ENCODE measurements around the gene FNDC3B.

FNDC3B gene

GRCh38 chr3:172376402-172376801 lies 337.0 kb downstream of the FNDC3B start:
- no peak overlapping the region for H2AFZ ChIP-seq (ENCODE audit: low read depth, low read length, severe bottlenecking)
- H3K9me2 ChIP-seq (replicated peaks; ENCODE audit: insufficient read depth, low read length): no peaks in the 10 kb centered on the region
- H3K79me2 ChIP-seq (ENCODE audit: insufficient read depth, low read length): no peaks in the 10 kb centered on the region
- no peak overlapping the region for H3K4me2 ChIP-seq (ENCODE audit: low read depth, low read length, poor library complexity, severe bottlenecking)
- no peaks in the 10 kb centered on the region for H3K9me3 ChIP-seq (ENCODE audit: insufficient read depth, low read length)
- H3K9ac ChIP-seq (ENCODE audit: low read length): no peak overlapping the region
- no peak for TF ChIP-seq EZH2phosphoT487 (conservative IDR thresholded peaks at IDR 0.05; ENCODE audit: low read length)
- TF ChIP-seq, protein P1, sequence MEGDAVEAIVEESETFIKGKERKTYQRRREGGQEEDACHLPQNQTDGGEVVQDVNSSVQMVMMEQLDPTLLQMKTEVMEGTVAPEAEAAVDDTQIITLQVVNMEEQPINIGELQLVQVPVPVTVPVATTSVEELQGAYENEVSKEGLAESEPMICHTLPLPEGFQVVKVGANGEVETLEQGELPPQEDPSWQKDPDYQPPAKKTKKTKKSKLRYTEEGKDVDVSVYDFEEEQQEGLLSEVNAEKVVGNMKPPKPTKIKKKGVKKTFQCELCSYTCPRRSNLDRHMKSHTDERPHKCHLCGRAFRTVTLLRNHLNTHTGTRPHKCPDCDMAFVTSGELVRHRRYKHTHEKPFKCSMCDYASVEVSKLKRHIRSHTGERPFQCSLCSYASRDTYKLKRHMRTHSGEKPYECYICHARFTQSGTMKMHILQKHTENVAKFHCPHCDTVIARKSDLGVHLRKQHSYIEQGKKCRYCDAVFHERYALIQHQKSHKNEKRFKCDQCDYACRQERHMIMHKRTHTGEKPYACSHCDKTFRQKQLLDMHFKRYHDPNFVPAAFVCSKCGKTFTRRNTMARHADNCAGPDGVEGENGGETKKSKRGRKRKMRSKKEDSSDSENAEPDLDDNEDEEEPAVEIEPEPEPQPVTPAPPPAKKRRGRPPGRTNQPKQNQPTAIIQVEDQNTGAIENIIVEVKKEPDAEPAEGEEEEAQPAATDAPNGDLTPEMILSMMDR (IDR thresholded peaks at IDR 0.05; ENCODE audit: insufficient read depth, low read length, poor library complexity, severe bottlenecking): no peak
- no peak overlapping the region for H3K4me3 ChIP-seq (ENCODE audit: insufficient read depth, low read length, poor library complexity, severe bottlenecking)
- no peak overlapping the region for H3K27ac ChIP-seq (ENCODE audit: low read depth, low read length)
- H4K20me1 ChIP-seq (ENCODE audit: low read depth, low read length): no peaks in the 10 kb centered on the region
- H3F3A ChIP-seq (ENCODE audit: insufficient read depth): no peaks in the 10 kb centered on the region
- no peaks in the 10 kb centered on the region for H3K27me3 ChIP-seq (ENCODE audit: low read length)
- no peaks in the 10 kb centered on the region for H3K36me3 ChIP-seq (ENCODE audit: low read length)

DNA sequence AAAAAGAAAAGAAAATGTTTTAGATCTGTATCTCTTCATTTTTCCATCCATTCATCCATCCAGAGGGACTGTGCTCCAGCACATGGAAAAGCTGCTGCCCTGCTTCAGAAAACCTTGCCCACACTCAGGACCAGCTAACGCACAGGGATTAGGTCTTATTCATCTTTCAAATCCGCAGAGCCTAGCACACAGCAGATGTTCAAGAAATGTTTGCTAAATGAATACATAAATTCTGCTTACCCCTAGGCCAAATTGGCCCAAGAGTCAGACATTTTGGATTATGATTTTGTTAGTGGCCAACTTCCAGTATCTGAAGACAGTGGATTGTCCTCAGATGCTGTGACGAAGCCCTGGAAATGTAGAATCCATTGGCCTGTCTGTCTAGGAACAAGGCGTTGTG lies 337.5 kb downstream of the FNDC3B start:
- no peak overlapping the region for H3K4me2 ChIP-seq (ENCODE audit: low read depth, low read length, poor library complexity, severe bottlenecking)
- no peaks in the 10 kb centered on the region for H3K27me3 ChIP-seq (ENCODE audit: low read length)
- no peaks in the 10 kb centered on the region for H3K9me3 ChIP-seq (ENCODE audit: insufficient read depth, low read length)
- H2AFZ ChIP-seq (ENCODE audit: low read depth, low read length, severe bottlenecking): no peak overlapping the region
- no peak for TF ChIP-seq EZH2phosphoT487 (conservative IDR thresholded peaks at IDR 0.05; ENCODE audit: low read length)
- TF ChIP-seq, protein P1 (IDR thresholded peaks at IDR 0.05; ENCODE audit: insufficient read depth, low read length, poor library complexity, severe bottlenecking): no peak
- H3K9me2 ChIP-seq (replicated peaks; ENCODE audit: insufficient read depth, low read length): no peaks in the 10 kb centered on the region
- no peaks in the 10 kb centered on the region for H3K79me2 ChIP-seq (ENCODE audit: insufficient read depth, low read length)
- H4K20me1 ChIP-seq (ENCODE audit: low read depth, low read length): no peaks in the 10 kb centered on the region
- no peaks in the 10 kb centered on the region for H3F3A ChIP-seq (ENCODE audit: insufficient read depth)
- no peak overlapping the region for H3K4me3 ChIP-seq (ENCODE audit: insufficient read depth, low read length, poor library complexity, severe bottlenecking)
- no peak overlapping the region for H3K27ac ChIP-seq (ENCODE audit: low read depth, low read length)
- no peak overlapping the region for H3K9ac ChIP-seq (ENCODE audit: low read length)
- H3K36me3 ChIP-seq (ENCODE audit: low read length): no peaks in the 10 kb centered on the region

DNA sequence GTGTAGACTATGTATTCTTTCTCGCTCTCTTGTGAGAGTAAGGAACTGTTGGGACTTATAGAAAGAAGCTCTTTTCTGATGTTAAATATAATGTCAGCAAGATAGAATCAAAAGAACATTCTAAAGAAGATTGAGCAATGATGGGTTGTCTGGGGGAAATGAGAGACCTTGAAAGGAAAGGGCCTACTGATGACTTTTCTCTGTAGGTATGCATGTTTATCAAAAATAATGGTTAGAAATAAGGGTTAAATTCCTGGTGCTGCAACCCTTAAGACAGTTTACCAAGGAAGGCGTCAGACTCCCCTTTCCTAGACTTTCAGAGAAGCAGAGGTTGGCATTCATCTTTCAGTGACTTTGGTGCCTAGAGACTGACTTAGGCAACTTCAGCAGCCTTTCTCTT lies 339.1 kb downstream of the FNDC3B start:
- Histone ChIP-seq H3F3A (ENCODE audit: insufficient read depth) (no peaks in the 10 kb centered on the region), H3K9me3 (ENCODE audit: insufficient read depth, low read length) (no peaks in the 10 kb centered on the region), H3K9ac (ENCODE audit: low read length) (no peak overlapping the region), H3K27ac (ENCODE audit: low read depth, low read length) (no peak overlapping the region), H3K4me3 (ENCODE audit: insufficient read depth, low read length, poor library complexity, severe bottlenecking) (no peak overlapping the region), H3K27me3 (ENCODE audit: low read length) (no peaks in the 10 kb centered on the region), H3K4me2 (ENCODE audit: low read depth, low read length, poor library complexity, severe bottlenecking) (no peak overlapping the region), H3K36me3 (ENCODE audit: low read length) (no peaks in the 10 kb centered on the region), H4K20me1 (ENCODE audit: low read depth, low read length) (no peaks in the 10 kb centered on the region), H2AFZ (ENCODE audit: low read depth, low read length, severe bottlenecking) (no peak overlapping the region), H3K9me2 (replicated peaks; ENCODE audit: insufficient read depth, low read length) (no peaks in the 10 kb centered on the region), H3K79me2 (ENCODE audit: insufficient read depth, low read length) (no peaks in the 10 kb centered on the region)
- TF ChIP-seq EZH2phosphoT487 (conservative IDR thresholded peaks at IDR 0.05; ENCODE audit: low read length): no peak
- TF ChIP-seq, protein P1 (IDR thresholded peaks at IDR 0.05; ENCODE audit: insufficient read depth, low read length, poor library complexity, severe bottlenecking): no peak

All from SU-DHL-6 (cell line).